ENCODE measurements around the gene POU6F1.

GRCh38 chr12:51245476-51246253 lies 27.8 kb upstream of the POU6F1 start:
- TF ChIP-seq EZH2 (optimal IDR thresholded peaks at IDR 0.05; ENCODE audit: low read depth, low read length) (no peak), CTCF (IDR thresholded peaks at IDR 0.05; ENCODE audit: low read length) (no peak), EZH2phosphoT487 (IDR thresholded peaks at IDR 0.05; ENCODE audit: low read length) (no peak)

All from MM.1S (cell line).